Measurements from ENCODE around the gene SMYD3.

Gene SMYD3

GRCh38 chr1:246162560-246162959 lies 344.5 kb downstream of the SMYD3 start:
- DNase-seq, result no peak

DNA sequence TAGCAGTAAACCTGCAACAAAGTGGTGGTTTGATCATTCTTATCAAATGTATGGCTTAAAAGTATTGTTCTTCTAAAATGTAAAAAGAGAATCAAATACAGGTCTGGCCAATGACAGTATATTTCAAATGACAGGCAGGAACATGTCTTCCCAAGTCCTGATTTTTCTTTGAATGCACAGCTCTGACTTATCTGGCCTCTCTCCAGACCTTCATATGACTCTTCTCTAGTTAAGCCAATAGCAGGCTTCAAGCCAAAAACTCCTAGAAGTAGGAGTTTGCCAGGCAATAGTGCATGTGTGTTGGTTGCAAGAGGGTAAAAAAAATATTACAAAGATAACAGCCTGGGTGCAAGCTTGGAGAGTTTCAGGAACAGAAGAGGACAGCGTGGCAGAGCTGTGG lies 345.5 kb downstream of the SMYD3 start:
- no peak for DNase-seq

DNA sequence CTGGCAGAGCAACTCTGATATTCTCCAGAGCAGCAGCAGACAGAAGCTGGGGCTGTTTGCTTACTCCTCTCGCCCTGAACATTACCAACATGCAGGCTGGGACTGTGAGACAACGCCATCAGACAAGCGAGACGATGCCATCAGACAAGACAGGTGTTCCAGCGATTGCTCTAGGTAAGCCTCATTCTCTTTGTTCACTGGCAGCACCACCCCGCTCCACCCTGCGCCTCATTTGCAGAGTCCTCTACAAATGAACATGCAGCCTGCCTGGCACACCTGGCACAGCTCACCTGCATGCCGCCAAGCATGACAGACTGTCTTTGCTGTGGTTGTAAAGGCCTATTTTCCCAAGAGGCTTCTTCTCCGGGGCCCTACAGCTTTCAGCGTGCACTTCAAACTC lies 346.2 kb downstream of the SMYD3 start:
- no peak for DNase-seq

- no peak for DNase-seq
Measured at GRCh38 chr1:246160374-246160773, 346.7 kb downstream of the SMYD3 start.

- no peak for DNase-seq
Measured at GRCh38 chr1:246159279-246160227, 347.5 kb downstream of the SMYD3 start.

DNA sequence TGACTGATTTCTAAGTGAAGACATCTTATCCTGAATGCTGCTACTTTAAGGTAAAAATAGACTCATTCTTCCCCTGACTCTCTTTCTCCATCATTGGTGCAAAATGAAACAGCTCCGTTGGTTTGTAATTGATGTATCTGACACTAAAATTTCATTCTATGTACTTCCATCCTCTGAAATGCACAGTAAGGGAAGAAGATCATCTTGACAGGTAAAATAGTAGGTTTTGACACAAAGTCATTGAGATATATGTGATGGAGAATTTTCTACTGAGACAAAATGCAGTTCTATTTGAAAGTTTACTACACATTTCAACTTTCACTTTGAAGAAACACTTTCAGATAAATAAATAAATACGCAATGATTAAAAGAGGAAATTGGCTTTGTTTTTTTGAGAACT lies 348.9 kb downstream of the SMYD3 start:
- no peak for DNase-seq

- no peak for DNase-seq
Measured at GRCh38 chr1:246157516-246157915, 349.6 kb downstream of the SMYD3 start.

DNA sequence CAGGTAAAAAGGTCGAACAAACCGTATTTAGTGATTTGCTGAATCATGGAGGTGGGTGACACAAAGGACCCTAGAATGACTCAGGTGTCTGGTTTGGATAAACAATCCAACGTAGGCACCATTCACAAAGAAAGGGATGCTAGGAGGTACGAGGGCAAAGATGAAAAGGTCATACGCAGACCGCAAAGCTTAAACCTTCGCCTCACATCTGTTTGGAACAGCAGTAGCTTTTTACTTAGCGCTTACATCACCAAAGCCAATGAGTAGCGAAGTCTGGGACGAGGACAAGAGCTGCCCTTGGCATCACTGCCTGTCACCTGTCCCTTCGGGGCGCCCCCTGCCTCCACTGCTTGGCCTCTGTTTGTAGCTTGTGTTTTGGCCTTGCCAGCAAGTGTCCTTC lies 350.2 kb downstream of the SMYD3 start:
- DNase-seq, result no peak

- DNase-seq, result no peak
Measured at GRCh38 chr1:246155923-246156322, 351.2 kb downstream of the SMYD3 start.

DNA sequence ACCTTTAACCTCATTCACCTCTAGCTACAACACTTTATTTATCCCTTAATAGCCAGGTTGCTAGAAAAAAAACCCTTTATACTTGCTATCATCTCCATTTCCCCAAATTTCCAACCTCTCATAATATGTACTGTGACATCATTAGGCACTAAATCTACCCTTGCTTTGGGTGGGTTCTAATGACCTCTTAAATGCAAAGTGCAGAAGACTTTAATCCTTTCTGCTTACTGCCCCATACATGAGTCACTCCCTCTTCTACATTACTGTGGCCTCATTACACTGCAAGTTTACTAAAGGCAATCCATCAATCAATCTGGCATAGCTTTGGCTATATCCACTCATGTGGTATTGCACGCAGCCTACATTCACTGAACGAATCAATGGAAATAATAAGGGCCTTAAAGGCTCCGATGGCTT lies 353.3 kb downstream of the SMYD3 start:
- DNase-seq, result no peak

- no peak for DNase-seq
Measured at GRCh38 chr1:246152986-246153431, 354.1 kb downstream of the SMYD3 start.

GRCh38 chr1:246151796-246152434 lies 355.2 kb downstream of the SMYD3 start:
- no peak for DNase-seq

DNA sequence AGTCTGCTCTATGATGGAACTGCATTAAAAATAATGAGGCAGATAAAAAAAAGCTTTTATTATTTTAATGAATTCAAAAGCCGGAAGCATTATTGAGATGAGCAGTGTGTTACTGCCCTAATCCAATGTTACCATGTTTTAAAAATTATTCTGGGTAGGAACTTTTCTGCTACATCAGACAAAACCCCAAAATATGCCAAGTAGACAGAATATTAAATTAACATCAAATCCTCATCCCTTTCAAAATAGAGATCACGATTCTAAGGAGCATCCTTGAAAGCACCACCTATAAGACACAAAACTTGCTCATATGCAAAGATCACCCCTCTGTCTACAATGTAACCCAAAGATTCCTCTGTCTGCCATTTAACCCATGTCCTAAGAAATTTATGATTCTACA lies 357.5 kb downstream of the SMYD3 start:
- DNase-seq, result no peak

- no peak for DNase-seq
Measured at GRCh38 chr1:246147524-246148461, 359.3 kb downstream of the SMYD3 start.

DNA sequence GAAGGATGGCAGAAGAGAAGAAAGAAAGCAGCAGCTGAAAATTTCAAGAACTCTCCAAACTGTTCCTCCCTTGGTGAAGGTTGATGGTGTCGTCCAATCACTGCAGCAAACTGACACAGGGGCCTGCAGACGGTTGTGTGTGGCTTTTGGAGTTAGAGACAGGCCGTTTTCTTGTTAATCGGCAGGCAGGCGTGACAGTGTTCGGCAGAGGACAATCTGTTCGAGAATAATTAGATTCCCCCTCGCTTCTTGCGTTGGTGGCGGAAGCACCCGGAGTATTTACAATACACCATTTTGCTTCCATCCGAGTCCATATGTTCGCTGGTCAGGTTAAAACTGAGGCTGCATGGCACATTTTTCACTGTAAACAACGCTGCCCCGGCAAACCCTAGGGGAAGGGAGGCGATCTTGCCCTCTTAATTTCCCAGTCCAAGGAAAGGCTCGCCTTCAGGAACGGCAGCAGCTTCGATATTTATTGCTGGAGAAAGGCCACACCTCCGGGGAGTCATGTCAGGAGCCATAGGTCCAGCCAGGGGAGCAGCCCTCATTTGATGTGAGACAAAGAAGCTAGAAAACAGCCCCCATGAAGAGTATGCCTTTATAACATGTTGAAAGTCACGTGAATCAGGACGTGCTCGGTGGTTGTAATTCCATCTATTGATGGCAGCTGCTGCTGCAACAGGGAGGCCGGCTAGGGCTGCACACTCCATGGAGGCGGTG lies 360.1 kb downstream of the SMYD3 start:
- DNase-seq, result no peak

GRCh38 chr1:246145900-246146299 lies 361.2 kb downstream of the SMYD3 start:
- no peak for DNase-seq

DNA sequence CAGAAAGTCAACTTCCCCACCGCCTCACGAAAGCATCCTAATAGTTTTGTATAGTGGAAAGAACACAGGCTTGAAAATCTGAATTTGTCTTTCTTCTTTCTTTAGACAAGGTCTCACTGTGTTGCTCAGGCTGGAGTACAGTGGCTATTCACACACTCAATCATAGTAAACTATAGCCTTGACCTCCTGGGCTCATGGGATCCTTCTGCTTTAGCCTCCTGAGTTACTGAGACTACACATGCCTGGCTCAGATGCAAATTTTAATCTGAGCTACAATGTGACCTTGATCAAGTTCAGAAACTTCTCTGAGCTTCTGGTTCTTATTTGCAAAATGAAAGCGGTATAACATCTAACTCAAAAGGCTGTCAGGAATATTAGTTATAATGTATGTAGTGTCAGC lies 362.1 kb downstream of the SMYD3 start:
- no peak for DNase-seq

GRCh38 chr1:246142320-246142893 lies 364.7 kb downstream of the SMYD3 start:
- no peak for DNase-seq

DNA sequence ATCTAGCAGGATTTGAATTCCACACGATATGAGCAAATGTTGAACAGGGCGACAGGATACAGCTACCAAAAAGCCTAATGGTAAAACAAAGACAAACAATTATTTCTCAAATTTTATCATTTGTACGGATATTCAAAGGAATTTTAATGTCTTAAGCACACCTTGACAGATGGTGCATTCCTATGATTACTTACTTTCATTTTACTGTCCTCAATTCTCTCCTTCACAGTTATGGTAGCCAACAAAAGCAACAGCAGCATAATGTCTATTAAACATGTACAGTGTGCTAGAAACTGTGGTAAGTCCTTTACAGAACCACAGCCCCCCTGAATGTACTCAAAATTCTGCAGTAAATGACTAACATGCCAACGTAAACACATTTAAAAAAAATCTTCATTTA lies 365.8 kb downstream of the SMYD3 start:
- DNase-seq, result no peak

DNA sequence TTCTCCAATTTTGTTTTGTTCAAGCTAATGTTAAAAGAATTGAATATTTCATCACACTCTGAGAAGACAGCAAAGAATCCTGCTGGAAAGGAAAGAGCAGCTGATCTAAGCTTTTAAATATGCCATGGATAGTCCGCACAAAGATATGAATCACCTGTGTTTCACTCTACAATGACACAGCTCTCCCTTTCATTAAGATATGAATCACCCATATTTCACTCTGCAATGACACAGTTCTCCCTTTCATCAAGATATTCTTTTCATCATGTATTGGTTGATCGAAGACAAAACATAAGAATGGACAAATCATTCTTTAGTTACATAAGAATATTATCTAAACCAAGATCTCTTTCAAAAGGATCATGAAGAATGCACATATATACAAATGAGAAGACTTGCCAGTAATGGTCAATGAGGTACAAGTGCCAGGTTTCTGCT lies 367.3 kb downstream of the SMYD3 start:
- no peak for DNase-seq

DNA sequence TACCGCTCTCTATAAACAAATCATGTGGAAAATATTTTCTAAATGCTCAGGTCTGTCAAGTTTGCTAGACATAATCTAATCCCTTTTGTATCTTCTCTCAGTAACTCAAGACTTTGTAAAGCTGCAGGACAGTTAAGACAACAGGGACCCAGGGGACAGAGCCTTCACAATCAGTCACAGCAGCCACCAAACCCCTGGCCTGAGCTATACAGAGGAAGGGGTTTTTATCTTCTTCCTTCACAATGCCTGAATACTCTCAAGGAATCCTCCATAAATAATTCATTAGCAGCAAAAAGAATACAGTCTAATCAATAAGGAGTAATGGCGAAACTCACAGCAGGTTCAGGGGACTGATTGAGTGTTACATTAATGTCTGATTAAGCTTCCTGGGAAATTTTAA lies 368.3 kb downstream of the SMYD3 start:
- DNase-seq, result no peak

DNA sequence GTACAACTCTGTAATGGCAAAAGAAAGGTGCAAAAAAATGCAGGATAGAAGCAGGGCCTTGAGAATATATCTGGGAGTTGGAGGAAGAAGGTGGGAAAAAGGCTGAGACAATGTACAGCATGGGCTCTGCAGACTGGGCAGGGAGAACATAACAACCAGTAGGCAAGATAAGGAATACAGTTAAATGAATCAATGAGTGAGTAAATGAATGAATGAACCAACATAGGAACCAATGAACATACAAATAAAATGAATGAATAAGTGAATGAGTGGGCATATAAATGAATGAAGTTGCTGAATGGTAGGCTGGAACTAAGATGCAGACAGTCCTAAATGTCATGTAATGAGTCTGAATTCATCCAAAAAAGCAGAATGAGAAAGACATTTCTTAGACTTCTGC lies 370.6 kb downstream of the SMYD3 start:
- DNase-seq, result no peak

All from GOT3 (cell line).